GM19324 (cell line): ENCODE results near the gene MAP3K6.

ENCODE experiments used
- ATAC-seq: cut with Tn5 transposase; IDR thresholded peaks from one replicate; pipeline ENCODE4 v1.9.1; 2021; ENCODE audit warnings: mild to moderate bottlenecking, moderate library complexity; ENCODE audit not compliant: unreplicated experiment, low FRiP score

MAP3K6 gene

GRCh38 chr1:27306892-27307761 lies 59.6 kb downstream of the MAP3K6 start:
- ATAC-seq, result no peak

GRCh38 chr1:27306071-27306470 lies 60.7 kb downstream of the MAP3K6 start:
- no peak for ATAC-seq
